Stimulated activated naive CD8-positive, alpha-beta T cell treated with anti-CD3 and anti-CD28 coated beads, Interleukin-15, amount 100 ng/mL, for 72 hours (primary cell): ENCODE data around the gene CD46.

Experiments used
- ATAC-seq: fragments of 150-1000 bp; cut with Tn5 transposase; 2 replicates; pipeline ENCODE4 v1.10.0; 2021; ENCODE audit warnings: mild to moderate bottlenecking, moderate library complexity
- DNase-seq, 2 donors: peaks; one replicate each; pipeline ENCODE4 v3.0.0; 2021 to 2022
- H3K27ac Mint-ChIP-seq, 2 donors: one replicate each; pipeline ENCODE4 v1.8.0; 2022; ENCODE audit warnings: mild to moderate bottlenecking in 2 of 2, mixed read lengths in 2 of 2, moderate library complexity in 2 of 2
- H3K27me3 Mint-ChIP-seq: one replicate; pipeline ENCODE4 v1.8.0; 2022; ENCODE audit warnings: mixed read lengths
- H3K4me1 Mint-ChIP-seq: one replicate; pipeline ENCODE4 v1.8.0; 2022; ENCODE audit warnings: mild to moderate bottlenecking, mixed read lengths
- H3K4me3 Mint-ChIP-seq, 2 donors: one replicate each; pipeline ENCODE4 v1.8.0; 2022; ENCODE audit warnings: mild to moderate bottlenecking in 2 of 2, mixed read lengths in 2 of 2, moderate library complexity in 1 of 2
- H3K9me3 Mint-ChIP-seq, 2 donors: one replicate each; pipeline ENCODE4 v1.8.0; 2022; ENCODE audit warnings: mixed read lengths in 2 of 2

The CD46 gene

DNA sequence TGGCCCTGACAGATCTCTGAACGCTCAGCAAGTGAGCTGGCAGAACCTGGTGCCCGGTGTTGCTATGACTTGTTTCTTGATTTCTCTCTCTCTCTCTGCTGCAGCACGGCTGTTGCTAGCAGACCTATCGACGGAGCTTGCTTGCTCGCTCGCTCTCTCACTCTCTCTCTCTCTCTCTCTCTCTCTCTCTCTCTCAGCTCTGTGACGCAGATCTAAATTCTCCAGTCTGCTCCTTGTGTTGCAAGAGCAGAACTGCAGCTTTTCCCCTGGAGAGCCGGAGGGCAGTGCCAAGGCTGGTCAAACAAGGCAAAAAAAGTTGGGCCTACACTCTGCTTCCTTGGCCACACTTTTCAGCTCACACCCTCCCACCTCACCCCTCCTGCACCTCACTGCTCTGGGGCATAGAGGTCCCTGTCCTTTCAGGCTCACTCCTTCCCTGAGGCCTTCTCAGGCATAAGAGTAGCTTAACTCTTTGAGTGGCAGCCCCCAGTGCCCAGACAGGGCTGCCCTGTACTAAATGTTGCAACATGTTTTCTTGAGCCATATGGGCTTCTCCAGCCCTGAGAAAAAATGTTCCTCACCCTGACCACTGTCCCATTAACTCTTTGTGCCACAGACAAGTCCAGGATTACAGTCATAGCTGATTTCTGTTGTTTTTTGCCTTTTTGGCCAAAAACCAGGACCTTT, 72.2 kb downstream of the CD46 start:
- H3K27me3 Mint-ChIP-seq: no peaks in the 10 kb centered on the region
- ATAC-seq (peak; percentile 72), DNase-seq (peak; percentile 61 to 85)
- H3K4me1 Mint-ChIP-seq: peaks cover 96% of the 10 kb centered on the region
- no peaks in the 10 kb centered on the region for H3K9me3 Mint-ChIP-seq
- peak overlapping the region; percentile 37 to 91 for H3K27ac Mint-ChIP-seq
- H3K4me3 Mint-ChIP-seq: peak overlapping the region; percentile 69 to 89

DNA sequence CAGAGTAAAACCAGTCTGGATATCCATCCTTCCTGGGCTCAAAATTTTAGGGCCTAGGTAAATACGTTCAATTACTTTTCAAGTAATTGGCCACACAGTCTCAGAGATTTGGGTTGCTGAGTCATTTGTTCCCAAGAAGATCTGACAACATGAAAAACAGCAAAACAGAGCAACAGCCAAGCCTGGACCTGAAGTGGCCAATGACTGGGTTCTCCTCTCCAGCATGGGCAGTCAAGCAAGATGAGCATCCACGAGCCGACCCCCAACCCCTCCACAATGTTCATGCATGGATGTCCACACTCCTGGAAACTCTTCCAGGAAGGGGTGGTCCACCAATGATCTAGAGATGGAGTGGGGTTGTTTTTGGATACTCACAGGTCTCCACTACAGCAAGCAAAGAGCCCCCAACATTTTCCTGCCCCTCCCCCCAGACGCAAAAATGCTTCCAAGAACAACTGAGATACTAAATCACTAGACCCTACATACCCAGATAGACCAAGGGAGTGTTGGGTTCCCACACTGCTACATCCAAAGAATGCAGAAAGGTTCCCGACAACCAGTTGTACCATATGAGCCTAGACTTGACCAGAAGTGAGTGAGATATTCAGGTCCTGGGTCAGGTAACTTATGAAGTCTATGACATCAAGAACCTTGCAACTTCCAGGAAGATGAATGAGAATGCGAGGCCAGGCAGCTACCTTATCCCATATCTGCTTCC, 73.0 kb downstream of the CD46 start:
- peak overlapping the region; percentile 34 to 91 for H3K27ac Mint-ChIP-seq
- DNase-seq: no peak
- peaks cover 94% of the 10 kb centered on the region for H3K4me1 Mint-ChIP-seq
- peak overlapping the region; percentile 69 to 89 for H3K4me3 Mint-ChIP-seq
- no peak for ATAC-seq
- H3K27me3 Mint-ChIP-seq: no peaks in the 10 kb centered on the region
- H3K9me3 Mint-ChIP-seq: no peaks in the 10 kb centered on the region

DNA sequence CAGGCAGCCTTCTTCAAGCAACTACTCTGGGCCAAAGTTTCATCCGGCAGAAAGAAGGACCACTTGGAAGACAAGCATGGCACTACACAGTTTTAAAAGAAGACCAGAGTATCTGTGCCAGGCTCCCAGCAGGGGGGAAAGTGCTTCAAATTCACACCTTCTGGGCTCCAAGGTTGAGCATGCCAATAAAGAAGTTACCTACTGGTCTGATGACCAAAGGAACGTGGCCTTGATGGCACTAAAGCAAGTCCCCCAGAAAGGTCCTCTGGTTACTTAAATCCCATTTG, 73.5 kb downstream of the CD46 start:
- H3K27me3 Mint-ChIP-seq: no peaks in the 10 kb centered on the region

GRCh38 chr1:207825719-207826556, 74.1 kb downstream of the CD46 start:
- H3K27ac Mint-ChIP-seq: peak overlapping the region; percentile 84 to 91
- peak overlapping the region; percentile 69 to 89 for H3K4me3 Mint-ChIP-seq
- ATAC-seq: peak; percentile 87
- peaks cover 94% of the 10 kb centered on the region for H3K4me1 Mint-ChIP-seq
- DNase-seq: peak; percentile 82 to 92
- no peaks in the 10 kb centered on the region for H3K27me3 Mint-ChIP-seq
- H3K9me3 Mint-ChIP-seq: no peaks in the 10 kb centered on the region

More for the DNA sequence above, 73.5 kb downstream of the CD46 start:
- Mint-ChIP-seq H3K4me3 (peak overlapping the region; percentile 69 to 89), H3K9me3 (no peaks in the 10 kb centered on the region), H3K27ac (peak overlapping the region; percentile 84 to 91), H3K4me1 (peaks cover 94% of the 10 kb centered on the region)
- DNase-seq (no peak), ATAC-seq (no peak)

DNA sequence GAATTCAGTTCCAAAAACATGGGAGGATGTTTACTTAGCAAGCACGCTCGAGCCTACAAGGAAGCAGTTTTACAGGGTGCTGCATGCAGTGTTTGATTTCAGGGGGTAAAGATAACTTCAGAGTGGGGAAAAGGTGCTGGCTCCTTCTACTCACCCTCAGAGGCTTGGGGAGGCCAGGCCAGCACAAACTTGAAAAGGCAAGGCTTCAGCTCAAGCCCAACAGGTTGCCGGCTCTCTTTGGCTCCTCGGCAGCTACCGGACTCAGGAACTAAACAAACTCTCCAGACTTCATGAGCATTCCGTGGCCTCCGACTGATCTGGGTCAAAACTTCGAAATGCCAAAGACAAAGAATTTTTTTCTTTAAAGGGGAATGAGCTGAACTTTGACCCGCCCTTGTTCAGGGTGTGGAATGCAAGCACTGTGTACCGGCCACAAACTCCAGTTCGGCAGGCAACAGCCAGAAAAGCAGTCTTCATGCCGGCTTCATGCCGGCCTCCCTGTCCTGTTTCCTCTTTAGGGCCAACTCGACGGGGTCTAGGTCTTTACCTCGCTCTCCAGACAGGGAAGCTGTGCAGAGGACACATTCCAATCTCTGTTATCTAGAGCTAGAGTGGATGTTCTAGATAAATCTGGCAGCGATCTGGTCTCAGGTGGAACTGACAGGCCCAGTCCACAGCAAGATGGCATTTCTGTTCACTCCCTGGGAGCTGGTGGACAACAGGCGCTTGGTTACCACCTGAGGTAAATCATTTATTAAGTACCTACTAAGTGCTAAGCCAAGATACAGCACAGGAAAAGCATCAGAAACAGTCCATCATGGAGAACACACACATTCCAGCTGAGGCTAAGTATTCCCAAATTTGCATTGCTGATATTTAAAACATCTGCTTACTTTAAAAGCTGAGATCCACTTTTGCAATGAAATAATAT, 75.0 kb downstream of the CD46 start:
- no peak for DNase-seq

DNA sequence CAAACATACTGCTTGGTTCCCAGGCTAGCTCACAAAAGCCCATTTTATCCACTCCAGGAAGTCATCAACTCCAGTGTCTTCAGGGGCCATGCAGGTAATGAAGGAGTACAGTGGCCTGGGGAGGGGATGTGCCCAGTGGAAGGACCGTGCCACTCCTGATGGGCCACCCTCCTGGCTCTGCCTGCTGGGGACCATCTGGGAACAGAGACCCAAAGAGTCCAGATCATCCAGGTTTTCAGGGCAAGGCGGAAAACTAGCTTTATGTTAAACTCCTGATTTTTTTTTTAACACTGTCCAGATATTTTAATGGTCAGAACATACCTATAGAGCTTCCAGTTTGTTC, 75.6 kb downstream of the CD46 start:
- H3K27me3 Mint-ChIP-seq: no peaks in the 10 kb centered on the region
- peaks cover 97% of the 10 kb centered on the region for H3K4me1 Mint-ChIP-seq

More for the DNA sequence above, 75.0 kb downstream of the CD46 start:
- H3K9me3 Mint-ChIP-seq: no peaks in the 10 kb centered on the region
- ATAC-seq: no peak
- peaks cover 97% of the 10 kb centered on the region for H3K4me1 Mint-ChIP-seq
- peak overlapping the region; percentile 69 to 89 for H3K4me3 Mint-ChIP-seq
- H3K27ac Mint-ChIP-seq: peak overlapping the region; percentile 84 to 91
- no peaks in the 10 kb centered on the region for H3K27me3 Mint-ChIP-seq

DNA sequence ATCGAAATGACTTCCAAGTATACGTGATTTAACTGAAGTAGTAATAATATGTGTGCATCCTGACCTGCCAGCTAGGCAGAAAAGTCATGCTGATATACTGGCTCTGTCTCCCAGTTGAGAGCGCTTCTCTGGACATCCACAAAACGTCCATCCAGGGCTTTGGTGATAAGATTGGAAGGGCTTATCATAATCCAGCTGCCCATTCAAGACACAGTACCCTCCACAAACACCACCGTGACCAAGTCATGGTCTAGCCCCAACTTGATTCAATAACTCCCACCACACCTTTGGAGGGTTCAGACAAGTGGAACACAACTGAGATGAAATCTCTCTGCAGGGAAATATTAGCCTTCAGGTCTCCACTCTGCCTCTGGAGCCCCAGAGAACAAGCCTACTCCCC, 76.2 kb downstream of the CD46 start:
- Mint-ChIP-seq H3K4me1 (peaks cover 97% of the 10 kb centered on the region), H3K27ac (no peak overlapping the region), H3K9me3 (no peaks in the 10 kb centered on the region), H3K27me3 (no peaks in the 10 kb centered on the region), H3K4me3 (no peak overlapping the region)
- ATAC-seq (no peak), DNase-seq (no peak)

More for the DNA sequence above, 75.6 kb downstream of the CD46 start:
- ATAC-seq: no peak
- no peak overlapping the region for H3K4me3 Mint-ChIP-seq
- H3K27ac Mint-ChIP-seq: peak overlapping the region in 1 of 2 donors; percentile 44
- no peak for DNase-seq
- no peaks in the 10 kb centered on the region for H3K9me3 Mint-ChIP-seq

GRCh38 chr1:207828485-207829158, 76.8 kb downstream of the CD46 start:
- ATAC-seq (no peak), DNase-seq (peak in 1 of 2 donors; percentile 60)
- Mint-ChIP-seq H3K4me1 (peaks cover 97% of the 10 kb centered on the region), H3K9me3 (no peaks in the 10 kb centered on the region), H3K4me3 (no peak overlapping the region), H3K27ac (no peak overlapping the region), H3K27me3 (no peaks in the 10 kb centered on the region)

- Mint-ChIP-seq H3K4me1 (peaks cover 97% of the 10 kb centered on the region), H3K4me3 (no peak overlapping the region), H3K9me3 (no peaks in the 10 kb centered on the region), H3K27ac (no peak overlapping the region), H3K27me3 (no peaks in the 10 kb centered on the region)
- ATAC-seq (no peak), DNase-seq (no peak)
Measured at GRCh38 chr1:207829576-207829975, 77.7 kb downstream of the CD46 start.

GRCh38 chr1:207830788-207831187, 78.9 kb downstream of the CD46 start:
- peaks cover 97% of the 10 kb centered on the region for H3K4me1 Mint-ChIP-seq
- H3K27ac Mint-ChIP-seq: peak overlapping the region in 1 of 2 donors; percentile 27
- H3K27me3 Mint-ChIP-seq: no peaks in the 10 kb centered on the region
- H3K9me3 Mint-ChIP-seq: no peaks in the 10 kb centered on the region
- peak overlapping the region; percentile 20 to 25 for H3K4me3 Mint-ChIP-seq
- DNase-seq (no peak), ATAC-seq (no peak)

GRCh38 chr1:207831517-207832327, 79.9 kb downstream of the CD46 start:
- Mint-ChIP-seq H3K4me3 (peak overlapping the region; percentile 79 to 86), H3K27ac (peak overlapping the region; percentile 92 to 97), H3K9me3 (no peaks in the 10 kb centered on the region), H3K4me1 (peaks cover 97% of the 10 kb centered on the region), H3K27me3 (no peaks in the 10 kb centered on the region)
- DNase-seq: peak; percentile 45 to 76
- peak; percentile 93 for ATAC-seq

- Mint-ChIP-seq H3K27me3 (no peaks in the 10 kb centered on the region), H3K9me3 (no peaks in the 10 kb centered on the region), H3K4me3 (peak overlapping the region; percentile 79 to 86), H3K4me1 (peaks cover 97% of the 10 kb centered on the region), H3K27ac (peak overlapping the region; percentile 92 to 97)
- DNase-seq (no peak), ATAC-seq (no peak)
Measured at GRCh38 chr1:207832796-207833195, 80.9 kb downstream of the CD46 start.

GRCh38 chr1:207833381-207833780, 81.5 kb downstream of the CD46 start:
- no peak for ATAC-seq
- H3K27ac Mint-ChIP-seq: no peak overlapping the region
- no peaks in the 10 kb centered on the region for H3K9me3 Mint-ChIP-seq
- DNase-seq: no peak
- H3K4me3 Mint-ChIP-seq: no peak overlapping the region
- no peaks in the 10 kb centered on the region for H3K27me3 Mint-ChIP-seq
- H3K4me1 Mint-ChIP-seq: peaks cover 97% of the 10 kb centered on the region
